GM21786 (cell line): ENCODE data around the gene PSG5.
"Not testable (repeated sequence)": the region's sequence is repeated elsewhere in the genome, so short reads cannot be mapped to it uniquely, and the experiment has no call there.

ENCODE experiments used
- ATAC-seq: cut with Tn5 transposase; IDR thresholded peaks from one replicate; pipeline ENCODE4 v1.9.1; 2021; ENCODE audit not compliant: unreplicated experiment

Gene PSG5

GRCh38 chr19:43188092-43188491 lies 1.8 kb upstream of the PSG5 start:
- ATAC-seq = not testable (repeated sequence)

DNA sequence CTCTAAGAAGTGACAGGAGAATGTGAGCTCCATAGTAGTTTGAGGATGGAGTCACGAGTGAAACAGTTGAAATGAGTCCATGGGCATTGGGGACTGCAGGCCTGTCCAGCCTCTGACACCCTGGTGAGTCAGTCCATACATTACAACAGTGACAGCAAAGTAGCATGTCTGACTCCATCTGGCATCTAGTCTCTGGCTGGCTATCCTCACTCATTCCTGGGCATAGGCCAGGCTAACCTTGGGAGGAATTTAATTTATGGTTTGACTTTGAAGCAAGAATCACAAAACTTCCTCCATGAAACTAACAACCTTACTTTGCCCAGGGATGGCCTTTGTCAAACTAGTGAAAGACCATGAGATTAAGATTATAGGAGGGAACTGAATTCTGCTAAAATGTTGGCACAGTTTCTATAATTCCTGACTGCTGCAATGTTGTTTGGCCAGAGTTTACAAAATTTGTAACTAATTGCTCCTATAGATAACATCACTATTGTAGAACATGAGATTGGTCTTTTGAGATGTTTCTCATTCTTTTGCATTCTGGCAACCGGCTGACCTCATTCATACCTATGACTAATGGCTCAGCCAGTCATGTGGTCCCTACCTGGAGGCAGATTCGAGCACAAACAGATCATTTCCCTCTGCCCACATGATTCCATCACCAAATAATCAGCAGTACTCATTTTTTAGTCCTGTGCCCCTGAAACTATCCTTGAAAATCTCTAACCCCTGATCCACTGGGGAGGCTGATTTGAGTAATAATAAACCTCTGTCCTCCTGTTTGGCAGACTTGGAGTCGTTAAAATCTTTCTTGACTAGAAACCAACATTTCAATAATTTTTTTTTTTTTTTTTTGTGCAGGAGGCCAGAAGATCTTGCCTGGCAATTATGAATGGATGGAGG lies 4.2 kb downstream of the PSG5 start:
- ATAC-seq = not testable (repeated sequence)

DNA sequence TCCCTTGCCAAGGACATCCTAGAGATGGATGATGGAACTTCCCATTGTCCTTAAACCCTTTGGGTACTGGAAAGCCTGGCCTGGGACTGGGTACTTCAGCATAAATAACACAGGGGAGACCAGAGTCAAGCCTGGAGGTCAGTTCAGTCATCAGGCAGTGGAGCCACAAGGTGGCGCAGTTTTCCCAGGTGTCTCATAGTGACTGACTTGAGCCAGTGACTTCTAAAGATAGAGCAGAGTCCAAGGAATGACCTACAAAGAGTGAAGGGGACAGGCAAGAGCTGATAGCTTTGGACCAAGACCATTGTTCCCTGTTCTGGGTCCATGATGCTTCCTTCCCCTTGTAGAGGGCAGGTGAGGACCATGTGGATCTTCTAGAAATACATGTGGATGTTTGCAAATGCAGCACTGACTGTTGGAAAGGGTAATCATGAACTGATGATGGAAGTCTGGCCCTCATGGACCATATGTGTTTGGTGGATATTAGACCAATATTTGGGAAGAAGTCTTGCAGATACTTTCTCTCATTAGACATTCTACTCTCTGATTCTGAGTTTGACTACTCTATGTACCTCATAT lies 6.7 kb downstream of the PSG5 start:
- not testable (repeated sequence) for ATAC-seq

GRCh38 chr19:43178577-43178976 lies 7.8 kb downstream of the PSG5 start:
- not testable (repeated sequence) for ATAC-seq

DNA sequence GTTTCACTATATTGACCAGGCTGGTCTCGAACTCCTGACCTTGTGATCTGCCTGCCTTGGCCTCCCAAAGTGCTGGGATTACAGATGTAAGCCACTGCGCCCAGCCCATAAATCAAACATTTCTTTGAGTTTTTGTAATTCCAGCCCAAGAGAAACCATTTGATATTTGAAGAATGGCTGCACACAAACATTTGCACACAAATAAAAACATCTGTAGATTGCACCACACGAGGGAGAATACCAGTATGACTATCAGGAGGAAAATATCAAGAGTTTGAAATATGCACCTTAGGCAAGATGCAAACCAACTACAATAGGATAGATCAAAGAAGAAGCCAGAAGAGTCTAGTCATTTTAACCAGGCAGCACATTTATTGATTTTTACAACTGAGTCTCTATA lies 20.4 kb downstream of the PSG5 start:
- not testable (repeated sequence) for ATAC-seq

DNA sequence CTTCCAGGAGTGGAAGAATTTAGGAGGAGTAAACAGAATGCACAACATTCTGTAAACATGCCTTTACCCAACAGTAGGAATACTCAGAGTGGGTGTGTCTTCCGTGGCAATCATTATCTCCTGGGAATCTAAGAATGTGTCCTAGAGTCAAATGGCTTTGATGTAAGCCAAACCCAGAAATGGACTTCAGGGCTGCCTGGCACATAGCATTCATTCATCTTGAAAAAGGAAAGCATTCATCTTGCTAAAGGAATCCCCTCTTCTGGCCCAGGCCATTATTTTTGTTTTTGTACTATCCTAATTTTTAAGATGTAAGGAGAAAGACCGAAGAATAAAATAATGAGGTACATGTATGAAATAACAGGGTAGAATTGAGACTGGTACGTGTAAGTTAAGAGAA lies 23.2 kb downstream of the PSG5 start:
- ATAC-seq = not testable (repeated sequence)

DNA sequence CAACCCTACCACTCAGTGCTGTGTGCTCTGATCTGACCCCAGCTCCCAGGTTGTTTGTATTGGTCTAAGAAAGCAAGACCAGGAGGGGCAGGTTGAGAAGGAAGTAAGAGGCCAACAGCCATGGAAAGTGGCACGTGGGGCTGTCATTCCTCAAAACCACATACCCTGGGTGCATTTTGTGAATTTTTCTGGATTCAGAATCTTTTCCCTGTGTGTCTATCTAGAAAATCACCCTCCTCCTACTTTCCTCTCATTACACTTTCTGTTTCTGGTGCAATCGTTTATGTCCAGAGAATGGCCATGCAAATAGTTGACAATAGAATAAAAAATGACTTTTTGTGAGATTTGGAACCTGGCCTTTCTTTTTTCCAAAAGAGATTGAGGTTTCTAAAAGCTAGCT lies 24.1 kb downstream of the PSG5 start:
- not testable (repeated sequence) for ATAC-seq

DNA sequence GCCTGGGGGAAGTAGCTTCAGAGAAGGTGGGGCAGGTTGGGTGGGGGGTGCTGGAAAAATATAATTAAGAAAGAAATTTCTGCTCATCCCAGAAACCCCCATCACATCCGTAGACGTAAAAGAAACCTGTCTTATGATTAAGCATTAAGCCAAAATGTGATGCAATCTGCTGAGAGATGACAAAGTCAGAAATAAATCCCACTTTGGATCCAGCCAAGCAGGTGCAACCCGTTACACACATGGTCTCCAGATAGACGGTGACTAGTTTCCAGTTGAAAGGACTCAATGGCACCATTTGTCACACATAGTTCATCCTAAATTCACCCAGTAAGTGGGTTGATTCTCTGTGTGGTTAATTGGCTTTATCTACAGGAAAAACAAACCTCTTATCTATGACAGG lies 34.1 kb downstream of the PSG5 start:
- ATAC-seq = no peak

DNA sequence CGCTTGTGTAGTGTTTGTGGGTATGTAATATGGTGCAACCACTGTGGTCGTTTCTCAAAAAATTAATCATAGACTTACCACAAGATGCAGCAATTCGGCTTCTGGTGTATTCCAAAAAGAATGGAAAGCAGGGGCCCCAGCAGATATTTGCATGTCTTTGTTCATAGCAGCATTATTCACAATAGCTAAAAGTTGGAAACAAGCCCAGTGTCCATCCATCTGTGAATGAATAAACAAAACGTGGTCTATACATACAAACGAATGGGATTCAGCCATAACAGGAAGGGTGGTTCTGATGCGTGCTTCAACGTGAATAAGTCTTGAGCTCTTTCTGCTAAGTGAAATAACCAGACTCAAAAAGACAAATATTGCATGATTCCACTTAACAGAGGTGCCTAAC lies 36.5 kb downstream of the PSG5 start:
- ATAC-seq = not testable (repeated sequence)

DNA sequence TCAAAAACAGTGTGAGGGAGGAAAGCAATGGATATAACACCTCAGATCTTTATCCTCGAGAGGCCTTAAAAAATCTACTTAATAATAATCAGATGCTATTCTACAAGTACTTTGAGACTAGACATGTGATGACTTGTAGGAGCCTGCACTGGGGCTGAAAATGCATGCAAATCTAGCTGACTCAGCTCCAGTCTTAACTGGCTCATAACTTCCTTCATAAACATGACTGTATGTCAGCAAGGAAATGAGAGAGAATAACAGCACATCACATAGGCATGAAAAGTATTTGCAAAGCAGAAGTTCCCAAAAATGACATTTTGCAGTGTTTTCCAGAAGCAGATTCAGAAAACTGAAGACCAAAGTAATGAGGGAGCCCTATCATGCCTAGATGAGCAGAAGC lies 38.1 kb downstream of the PSG5 start:
- no peak for ATAC-seq

DNA sequence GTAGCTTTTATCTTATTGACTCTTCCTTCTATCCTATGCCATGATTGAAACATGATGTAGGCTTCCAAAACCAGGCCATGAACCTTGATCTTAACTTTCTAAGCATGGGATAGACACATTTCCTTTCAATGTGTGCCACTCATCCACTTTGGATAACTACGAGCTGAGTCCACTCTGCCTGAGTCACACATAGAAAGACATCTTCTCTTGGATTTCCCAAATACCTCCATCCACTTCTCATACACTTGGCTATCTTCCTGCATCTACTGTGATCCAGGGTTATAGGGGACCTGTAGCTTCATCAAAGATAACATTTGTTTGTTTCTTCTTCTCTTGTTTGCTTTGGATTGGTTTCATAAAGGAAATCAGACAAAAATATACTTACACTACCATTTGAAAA lies 44.6 kb downstream of the PSG5 start:
- ATAC-seq = not testable (repeated sequence)

DNA sequence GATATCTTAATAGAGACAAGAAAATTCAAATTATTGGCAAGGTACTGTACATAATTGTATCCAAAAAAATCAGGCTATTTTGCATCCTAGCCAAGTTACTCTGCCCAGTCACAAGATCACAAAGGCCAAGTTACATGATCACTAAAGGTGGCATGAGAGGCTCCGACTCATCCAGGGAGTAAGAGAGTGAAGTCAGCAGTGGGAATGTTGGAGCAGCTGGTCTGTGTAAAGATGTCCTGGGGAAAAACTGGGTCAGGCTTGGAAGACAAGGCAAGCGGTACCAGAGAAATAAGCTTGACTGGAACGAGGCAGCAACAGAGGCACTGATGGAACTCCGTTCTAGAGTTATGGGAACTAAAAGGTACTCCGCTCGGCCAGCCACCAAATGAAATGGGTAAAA lies 53.6 kb downstream of the PSG5 start:
- no peak for ATAC-seq

- not testable (repeated sequence) for ATAC-seq
Observed at GRCh38 chr19:43131281-43131842, 55.0 kb downstream of the PSG5 start.

GRCh38 chr19:43129197-43129596 lies 57.1 kb downstream of the PSG5 start:
- ATAC-seq = not testable (repeated sequence)

GRCh38 chr19:43127336-43127735 lies 59.0 kb downstream of the PSG5 start:
- not testable (repeated sequence) for ATAC-seq

DNA sequence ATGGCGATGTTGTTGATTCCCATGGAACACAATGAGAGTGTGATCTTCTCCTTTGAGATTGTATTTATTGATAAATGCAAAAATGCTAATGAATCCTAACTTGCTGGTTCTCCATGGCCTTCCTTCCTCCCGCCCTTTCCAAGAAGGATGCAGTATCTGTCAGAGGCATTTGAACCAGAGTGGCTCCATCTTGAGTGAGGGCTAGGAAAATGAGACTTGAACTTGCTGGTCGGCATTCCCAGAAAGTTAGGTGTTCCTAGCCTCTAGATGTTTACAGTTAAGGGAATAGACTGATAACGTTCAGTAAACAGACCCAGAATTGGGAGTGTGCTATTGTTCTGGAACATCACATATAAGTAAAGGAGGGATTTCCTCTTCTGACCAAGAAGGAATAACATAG lies 59.6 kb downstream of the PSG5 start:
- no peak for ATAC-seq

DNA sequence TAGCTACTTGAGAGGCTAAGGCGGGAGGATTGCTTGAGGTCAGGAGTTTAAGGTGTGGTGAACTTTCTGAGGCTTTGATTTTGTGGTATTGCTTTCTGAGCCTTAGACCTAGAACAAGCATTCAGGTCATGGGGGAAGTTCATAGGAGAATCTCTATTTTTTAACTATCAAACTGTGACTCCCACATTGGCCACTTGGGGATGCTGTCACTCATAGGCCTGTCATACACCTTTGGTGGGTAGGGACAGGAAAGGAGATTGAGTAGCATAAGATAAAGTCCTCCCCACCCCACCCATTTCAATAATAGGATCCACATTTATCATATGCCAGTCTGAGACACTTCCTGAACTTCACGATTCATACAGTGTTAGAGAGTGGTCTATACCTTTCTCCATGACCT lies 62.0 kb downstream of the PSG5 start:
- ATAC-seq = no peak

DNA sequence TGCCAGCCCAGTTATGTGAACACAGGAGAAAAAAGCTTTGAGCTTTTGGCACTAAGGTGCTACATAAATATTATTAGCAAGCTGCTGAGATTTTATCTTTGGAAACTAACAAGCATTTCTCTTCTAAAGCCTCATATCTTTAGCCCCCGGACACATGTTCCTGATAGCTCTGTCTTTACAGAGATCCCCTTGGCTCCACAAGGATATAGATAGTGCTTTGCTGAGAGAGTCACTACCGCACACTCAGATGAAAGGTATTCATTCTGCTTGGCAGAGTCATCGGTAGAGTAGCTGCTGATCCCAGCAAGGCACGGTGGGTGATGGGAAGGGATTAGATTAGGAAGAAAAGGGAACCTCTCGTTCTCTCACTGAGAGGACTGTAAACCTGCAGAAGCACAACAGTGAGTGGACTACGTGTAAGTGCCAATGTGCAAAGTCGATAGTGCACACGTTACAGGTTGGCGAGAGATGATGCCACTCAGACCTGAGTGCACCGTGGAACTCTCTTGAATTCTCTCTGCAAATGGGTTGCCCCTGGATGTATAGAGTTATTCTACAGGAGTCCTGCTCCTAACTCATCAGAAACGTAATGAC lies 65.8 kb downstream of the PSG5 start:
- not testable (repeated sequence) for ATAC-seq

- ATAC-seq = not testable (repeated sequence)
Observed at GRCh38 chr19:43119526-43119925, 66.8 kb downstream of the PSG5 start.
